Activated CD8-positive, alpha-beta T cell treated with anti-CD3 and anti-CD28 coated beads, Interleukin-2, amount 10 ng/mL, durations not matched to agents 7 days and 5 days (primary cell): ENCODE data around the gene MRPL58. TPM values are rescaled to one million over a fixed set of nuclear protein-coding genes. Genes with fewer than 3 reads are reported as not detected.
"Not testable (repeated sequence)": the region's sequence is repeated elsewhere in the genome, so short reads cannot be mapped to it uniquely, and the experiment has no call there.

Experiments used
- ATAC-seq: fragments of 150-1000 bp; cut with Tn5 transposase; one replicate; pipeline ENCODE4 v1.10.0; 2021; ENCODE audit warnings: moderate library complexity
- CTCF ChIA-PET: fragments of 350-600 bp; sonication (Branson Sonifier 250); formaldehyde crosslinking; loops from one replicate; lab custom pipeline; 2021; ENCODE audit warnings: antibody characterized with exemption; lab: Charles Lee
- POLR2A ChIA-PET: fragments of 350-600 bp; sonication (Branson Sonifier 250); formaldehyde crosslinking; loops from one replicate; lab custom pipeline; 2021; ENCODE audit warnings: antibody characterized with exemption; lab: Charles Lee
- DNase-seq: peaks from one replicate; pipeline ENCODE4 v3.0.0-alpha.2; 2020
- H3K27ac Mint-ChIP-seq: one replicate; pipeline ENCODE4 v1.8.0; 2021; ENCODE audit warnings: mild to moderate bottlenecking, mixed read lengths
- H3K27me3 Mint-ChIP-seq: one replicate; pipeline ENCODE4 v1.8.0; 2021; ENCODE audit warnings: low read depth, mixed read lengths
- H3K36me3 Mint-ChIP-seq: one replicate; pipeline ENCODE4 v1.8.0; 2021; ENCODE audit warnings: low read depth, mixed read lengths
- H3K4me1 Mint-ChIP-seq: one replicate; pipeline ENCODE4 v1.8.0; 2021; ENCODE audit warnings: low read depth, mixed read lengths
- H3K4me3 Mint-ChIP-seq: one replicate; pipeline ENCODE4 v1.8.0; 2021; ENCODE audit warnings: mild to moderate bottlenecking, mixed read lengths
- H3K9me3 Mint-ChIP-seq: one replicate; pipeline ENCODE4 v1.8.0; 2022; ENCODE audit warnings: mixed read lengths; ENCODE audit not compliant: insufficient read depth
- total RNA-seq, 2 experiments: library from RNA; stranded (reverse); gene quantifications; one replicate each; pipeline ENCODE4 v1.2.3, GENCODE V29; 2021

Gene MRPL58
- total RNA-seq, 2 experiments from 2014 or later = 45.1 to 45.8 TPM

- Mint-ChIP-seq H3K4me1 (peaks cover 5% of the 10 kb centered on the region), H3K27ac (no peak overlapping the region), H3K9me3 (no peaks in the 10 kb centered on the region), H3K4me3 (peak overlapping the region; percentile 67), H3K36me3 (no peaks in the 10 kb centered on the region), H3K27me3 (peaks cover 35% of the 10 kb centered on the region)
- ChIA-PET POLR2A (interaction anchor here (1.1 kb wide), 1 partner anchor 39 kb away, joined by 3 read pairs; the partner anchor contains the start of gene MRPL58), CTCF (interaction anchor here (0.6 to 8.8 kb wide), 8 partner anchors 11 to 600 kb away, joined by 3 to 82 read pairs (median 4); no protein-coding TSS in a partner anchor)
- ATAC-seq = no peak
- DNase-seq = no peak
These were observed 39.5 kb upstream of the MRPL58 start for GRCh38 chr17:74972973-74973328.

GRCh38 chr17:74975943-74976342, 36.5 kb upstream of the MRPL58 start:
- Mint-ChIP-seq H3K27ac (no peak overlapping the region), H3K36me3 (no peaks in the 10 kb centered on the region), H3K27me3 (peaks cover 43% of the 10 kb centered on the region), H3K4me3 (no peak overlapping the region), H3K4me1 (peaks cover 8% of the 10 kb centered on the region), H3K9me3 (no peaks in the 10 kb centered on the region)
- DNase-seq (no peak), ATAC-seq (no peak)
- ChIA-PET POLR2A (interaction anchor here (0.5 kb wide), 1 partner anchor 14 kb away, joined by 5 read pairs; no protein-coding TSS in a partner anchor), CTCF (interaction anchor here (2.0 to 8.8 kb wide), 2 partner anchors 14 to 18 kb away, joined by 5 to 82 read pairs; no protein-coding TSS in a partner anchor)

GRCh38 chr17:74977802-74978201, 34.7 kb upstream of the MRPL58 start:
- Mint-ChIP-seq H3K4me3 (no peak overlapping the region), H3K9me3 (no peaks in the 10 kb centered on the region), H3K4me1 (peaks cover 17% of the 10 kb centered on the region), H3K36me3 (no peaks in the 10 kb centered on the region), H3K27me3 (peaks cover 32% of the 10 kb centered on the region), H3K27ac (no peak overlapping the region)
- DNase-seq (no peak), ATAC-seq (no peak)
- CTCF ChIA-PET = interaction anchor here (2.0 to 2.1 kb wide), 2 partner anchors 17 to 20 kb away, joined by 5 to 11 read pairs; no protein-coding TSS in a partner anchor
- POLR2A ChIA-PET = no interaction called here

GRCh38 chr17:74978240-74978639, 34.2 kb upstream of the MRPL58 start:
- CTCF ChIA-PET = interaction anchor here (1.3 to 2.1 kb wide), 2 partner anchors 17 to 20 kb away, joined by 3 to 11 read pairs; no protein-coding TSS in a partner anchor
- H3K9me3 Mint-ChIP-seq = no peaks in the 10 kb centered on the region
- H3K36me3 Mint-ChIP-seq = no peaks in the 10 kb centered on the region
- H3K4me1 Mint-ChIP-seq = peaks cover 13% of the 10 kb centered on the region
- H3K27ac Mint-ChIP-seq = no peak overlapping the region
- POLR2A ChIA-PET = no interaction called here
- DNase-seq (no peak), ATAC-seq (no peak)
- H3K4me3 Mint-ChIP-seq = no peak overlapping the region
- peaks cover 27% of the 10 kb centered on the region for H3K27me3 Mint-ChIP-seq

GRCh38 chr17:74979408-74980146, 32.9 kb upstream of the MRPL58 start:
- no peak overlapping the region for H3K27ac Mint-ChIP-seq
- POLR2A ChIA-PET = no interaction called here
- peaks cover 26% of the 10 kb centered on the region for H3K27me3 Mint-ChIP-seq
- DNase-seq (no peak), ATAC-seq (no peak)
- no peaks in the 10 kb centered on the region for H3K36me3 Mint-ChIP-seq
- CTCF ChIA-PET = interaction anchor here (0.8 to 2.1 kb wide), 3 partner anchors 19 to 81 kb away, joined by 3 to 11 read pairs (median 3); no protein-coding TSS in a partner anchor
- peaks cover 13% of the 10 kb centered on the region for H3K4me1 Mint-ChIP-seq
- no peaks in the 10 kb centered on the region for H3K9me3 Mint-ChIP-seq
- H3K4me3 Mint-ChIP-seq = no peak overlapping the region

GRCh38 chr17:74981318-74981978, 31.0 kb upstream of the MRPL58 start:
- Mint-ChIP-seq H3K4me3 (peak overlapping the region; percentile 74), H3K4me1 (peaks cover 15% of the 10 kb centered on the region), H3K36me3 (no peaks in the 10 kb centered on the region), H3K27me3 (peaks cover 35% of the 10 kb centered on the region), H3K9me3 (no peaks in the 10 kb centered on the region), H3K27ac (peak overlapping the region; percentile 70)
- POLR2A ChIA-PET = no interaction called here
- ATAC-seq (peak; percentile 12), DNase-seq (no peak)
- CTCF ChIA-PET = no interaction called here

- DNase-seq (peak; percentile 82), ATAC-seq (peak; percentile 93)
- Mint-ChIP-seq H3K27me3 (peaks cover 40% of the 10 kb centered on the region), H3K4me3 (peak overlapping the region; percentile 74), H3K36me3 (no peaks in the 10 kb centered on the region), H3K9me3 (no peaks in the 10 kb centered on the region), H3K27ac (peak overlapping the region; percentile 70), H3K4me1 (peaks cover 22% of the 10 kb centered on the region)
- ChIA-PET CTCF (interaction anchor here (1.2 kb wide), 1 partner anchor 29 kb away, joined by 4 read pairs; no protein-coding TSS in a partner anchor), POLR2A (interaction anchor here (0.7 to 3.7 kb wide), 2 partner anchors 11 to 30 kb away, joined by 3 to 13 read pairs; partner anchors contain the start of gene MRPL58)
These were observed 30.3 kb upstream of the MRPL58 start for GRCh38 chr17:74981979-74982662.

GRCh38 chr17:74982663-74983313, 29.7 kb upstream of the MRPL58 start:
- ChIA-PET POLR2A (interaction anchor here (0.6 to 3.7 kb wide), 3 partner anchors 11 to 30 kb away, joined by 3 to 13 read pairs (median 3); partner anchors contain the start of gene MRPL58), CTCF (interaction anchor here (1.0 to 1.3 kb wide), 3 partner anchors 22 to 30 kb away, joined by 3 to 7 read pairs (median 4); partner anchors contain the start of gene MRPL58)
- H3K27ac Mint-ChIP-seq, H3K36me3 Mint-ChIP-seq, ATAC-seq, H3K9me3 Mint-ChIP-seq, DNase-seq: not testable (repeated sequence)
- Mint-ChIP-seq H3K27me3 (peaks cover 41% of the 10 kb centered on the region), H3K4me1 (peaks cover 24% of the 10 kb centered on the region), H3K4me3 (peak overlapping the region; percentile 74)

GRCh38 chr17:74986206-74986576, 26.3 kb upstream of the MRPL58 start:
- H3K36me3 Mint-ChIP-seq = no peaks in the 10 kb centered on the region
- H3K27ac Mint-ChIP-seq = no peak overlapping the region
- ATAC-seq (no peak), DNase-seq (no peak)
- H3K9me3 Mint-ChIP-seq = no peaks in the 10 kb centered on the region
- ChIA-PET POLR2A (interaction anchor here (3.7 kb wide), 1 partner anchor 26 kb away, joined by 13 read pairs; the partner anchor contains the start of gene MRPL58), CTCF (no interaction called here)
- H3K4me1 Mint-ChIP-seq = peaks cover 23% of the 10 kb centered on the region
- H3K27me3 Mint-ChIP-seq = peaks cover 45% of the 10 kb centered on the region
- H3K4me3 Mint-ChIP-seq = no peak overlapping the region

GRCh38 chr17:74987418-74987908, 25.0 kb upstream of the MRPL58 start, which contains the start of gene CDR2L:
Gene CDR2L, plus strand, starts transcription at chr17:74987632. Its CDS starts 412 bp downstream, at chr17:74988044.
- POLR2A ChIA-PET = interaction anchor here (0.6 to 2.9 kb wide), 3 partner anchors 9 to 34 kb away, joined by 3 to 14 read pairs (median 3); partner anchors contain the start of gene MRPL58
- CTCF ChIA-PET = interaction anchor here (0.8 to 2.7 kb wide), 15 partner anchors 8 to 214 kb away, joined by 3 to 25 read pairs (median 4); partner anchors contain the start of genes HID1, MRPL58, OTOP2 and USH1G
- ATAC-seq (peak; percentile 98), DNase-seq (peak; percentile 92)
- peaks cover 15% of the 10 kb centered on the region for H3K4me1 Mint-ChIP-seq
- no peaks in the 10 kb centered on the region for H3K9me3 Mint-ChIP-seq
- peak within 1 kb of the TSS; percentile 74 for H3K4me3 Mint-ChIP-seq
- no peak within 1 kb of the TSS for H3K27ac Mint-ChIP-seq
- H3K27me3 Mint-ChIP-seq = peaks cover 48% of the 10 kb centered on the region
- no peaks in the 10 kb centered on the region for H3K36me3 Mint-ChIP-seq
